PC-3 (cell line): Measurements from ENCODE around the gene CTNNA2.

Experiments
- EZH2 ChIP-seq: fragments of 300-600 bp; sonication (generic); IDR thresholded peaks from one replicate; pipeline ENCODE4 v1.6.1; 2017; ENCODE audit warnings: antibody characterized with exemption, mild to moderate bottlenecking, low read length; ENCODE audit not compliant: unreplicated experiment
- EZH2phosphoT487 ChIP-seq: fragments of 300-600 bp; sonication (generic); IDR thresholded peaks from 2 replicates; pipeline ENCODE4 v1.6.1; 2018; ENCODE audit warnings: mild to moderate bottlenecking, antibody characterized with exemption, low read length, borderline replicate concordance
- TF ChIP-seq, protein P1 (sequence below): fragments of 300-600 bp; sonication (generic); conservative IDR thresholded peaks from 2 replicates; pipeline ENCODE4 v1.5.1; 2017; ENCODE audit warnings: antibody characterized with exemption, low read depth, mild to moderate bottlenecking, low read length

DNA sequence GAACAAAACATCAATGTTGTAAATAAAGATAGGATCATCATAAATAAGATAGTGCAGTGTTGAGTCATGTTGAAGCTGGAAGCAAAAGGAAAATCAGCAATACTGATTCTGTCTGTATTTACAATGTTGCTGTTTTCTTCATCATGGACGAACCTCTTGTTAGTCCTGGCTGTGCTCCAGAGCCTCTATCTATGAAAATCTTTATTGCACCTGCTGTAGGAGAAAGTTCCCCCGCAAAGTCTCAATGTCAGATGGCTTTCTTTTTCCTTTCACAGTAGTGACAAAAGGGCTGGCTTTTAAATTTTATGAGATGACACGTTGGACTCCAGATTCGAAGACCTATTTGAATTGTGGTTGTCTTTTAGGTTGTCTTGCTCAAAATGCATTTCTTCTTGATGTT lies 890.2 kb downstream of the CTNNA2 start:
- TF ChIP-seq, protein P1, sequence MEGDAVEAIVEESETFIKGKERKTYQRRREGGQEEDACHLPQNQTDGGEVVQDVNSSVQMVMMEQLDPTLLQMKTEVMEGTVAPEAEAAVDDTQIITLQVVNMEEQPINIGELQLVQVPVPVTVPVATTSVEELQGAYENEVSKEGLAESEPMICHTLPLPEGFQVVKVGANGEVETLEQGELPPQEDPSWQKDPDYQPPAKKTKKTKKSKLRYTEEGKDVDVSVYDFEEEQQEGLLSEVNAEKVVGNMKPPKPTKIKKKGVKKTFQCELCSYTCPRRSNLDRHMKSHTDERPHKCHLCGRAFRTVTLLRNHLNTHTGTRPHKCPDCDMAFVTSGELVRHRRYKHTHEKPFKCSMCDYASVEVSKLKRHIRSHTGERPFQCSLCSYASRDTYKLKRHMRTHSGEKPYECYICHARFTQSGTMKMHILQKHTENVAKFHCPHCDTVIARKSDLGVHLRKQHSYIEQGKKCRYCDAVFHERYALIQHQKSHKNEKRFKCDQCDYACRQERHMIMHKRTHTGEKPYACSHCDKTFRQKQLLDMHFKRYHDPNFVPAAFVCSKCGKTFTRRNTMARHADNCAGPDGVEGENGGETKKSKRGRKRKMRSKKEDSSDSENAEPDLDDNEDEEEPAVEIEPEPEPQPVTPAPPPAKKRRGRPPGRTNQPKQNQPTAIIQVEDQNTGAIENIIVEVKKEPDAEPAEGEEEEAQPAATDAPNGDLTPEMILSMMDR, result no peak
- TF ChIP-seq EZH2phosphoT487 (no peak), EZH2 (no peak)
